ENCODE results near the gene PI3.

PI3 gene

GRCh38 chr20:45189861-45190260, 15.2 kb downstream of the PI3 start:
- Histone ChIP-seq H4K20me1 (ENCODE audit: insufficient read depth) (no peaks in the 10 kb centered on the region), H3K4me3 (IDR thresholded peaks at IDR 0.05; ENCODE audit: insufficient read depth, low read depth, low read length) (no peak overlapping the region), H3K27ac (no peak overlapping the region), H3K4me2 (no peak overlapping the region), H3K9ac (no peak overlapping the region), H3K4me1 (ENCODE audit: low read depth, poor library complexity, severe bottlenecking) (no peaks in the 10 kb centered on the region), H2AFZ (ENCODE audit: low read depth) (no peak overlapping the region), H3K27me3 (ENCODE audit: insufficient read depth, low read depth) (no peaks in the 10 kb centered on the region), H3K36me3 (ENCODE audit: insufficient read depth) (no peaks in the 10 kb centered on the region), H3K79me2 (ENCODE audit: insufficient read depth, low read depth) (no peaks in the 10 kb centered on the region)
- no peak for TF ChIP-seq CTCF (conservative IDR thresholded peaks at IDR 0.05; ENCODE audit: low read depth, low read length)

GRCh38 chr20:45191926-45192325, 17.2 kb downstream of the PI3 start:
- no peak for TF ChIP-seq CTCF (conservative IDR thresholded peaks at IDR 0.05; ENCODE audit: low read depth, low read length)
- Histone ChIP-seq H3K79me2 (ENCODE audit: insufficient read depth, low read depth) (no peaks in the 10 kb centered on the region), H3K9ac (no peak overlapping the region), H4K20me1 (ENCODE audit: insufficient read depth) (no peaks in the 10 kb centered on the region), H2AFZ (ENCODE audit: low read depth) (no peak overlapping the region), H3K4me1 (ENCODE audit: low read depth, poor library complexity, severe bottlenecking) (no peaks in the 10 kb centered on the region), H3K4me2 (no peak overlapping the region), H3K4me3 (IDR thresholded peaks at IDR 0.05; ENCODE audit: insufficient read depth, low read depth, low read length) (no peak overlapping the region), H3K27me3 (ENCODE audit: insufficient read depth, low read depth) (no peaks in the 10 kb centered on the region), H3K36me3 (ENCODE audit: insufficient read depth) (no peaks in the 10 kb centered on the region), H3K27ac (no peak overlapping the region)

- no peaks in the 10 kb centered on the region for H3K27me3 ChIP-seq (ENCODE audit: insufficient read depth, low read depth)
- no peak for TF ChIP-seq CTCF (conservative IDR thresholded peaks at IDR 0.05; ENCODE audit: low read depth, low read length)
- H3K79me2 ChIP-seq (ENCODE audit: insufficient read depth, low read depth), result no peaks in the 10 kb centered on the region
Measured at GRCh38 chr20:45193331-45193730, 18.6 kb downstream of the PI3 start.

GRCh38 chr20:45206725-45207124, 32.0 kb downstream of the PI3 start, which contains the start of gene SEMG1:
TSS of gene SEMG1 (plus strand) at chr20:45207033. CDS start at chr20:45207054, 21 bp downstream.
- no peak within 1 kb of the TSS for H3K4me3 ChIP-seq (IDR thresholded peaks at IDR 0.05; ENCODE audit: insufficient read depth, low read depth, low read length)
- no peaks in the 10 kb centered on the region for H3K36me3 ChIP-seq (ENCODE audit: insufficient read depth)
- H2AFZ ChIP-seq (ENCODE audit: low read depth), result no peak within 1 kb of the TSS
- TF ChIP-seq CTCF (conservative IDR thresholded peaks at IDR 0.05; ENCODE audit: low read depth, low read length), result no peak
- no peaks in the 10 kb centered on the region for H4K20me1 ChIP-seq (ENCODE audit: insufficient read depth)
- no peak within 1 kb of the TSS for H3K27ac ChIP-seq
- no peaks in the 10 kb centered on the region for H3K79me2 ChIP-seq (ENCODE audit: insufficient read depth, low read depth)
- H3K4me1 ChIP-seq (ENCODE audit: low read depth, poor library complexity, severe bottlenecking), result no peaks in the 10 kb centered on the region
- H3K4me2 ChIP-seq, result no peak within 1 kb of the TSS
- no peaks in the 10 kb centered on the region for H3K27me3 ChIP-seq (ENCODE audit: insufficient read depth, low read depth)
- H3K9ac ChIP-seq, result no peak within 1 kb of the TSS

More at GRCh38 chr20:45193331-45193730, 18.6 kb downstream of the PI3 start:
- Histone ChIP-seq H3K4me1 (ENCODE audit: low read depth, poor library complexity, severe bottlenecking) (no peaks in the 10 kb centered on the region), H3K27ac (no peak overlapping the region), H3K9ac (no peak overlapping the region), H3K4me3 (IDR thresholded peaks at IDR 0.05; ENCODE audit: insufficient read depth, low read depth, low read length) (no peak overlapping the region), H2AFZ (ENCODE audit: low read depth) (no peak overlapping the region), H4K20me1 (ENCODE audit: insufficient read depth) (no peaks in the 10 kb centered on the region), H3K4me2 (no peak overlapping the region), H3K36me3 (ENCODE audit: insufficient read depth) (no peaks in the 10 kb centered on the region)

Data from KMS-11 (cell line).